GM18951 (cell line): ENCODE results near the gene PLK3.

Source experiments
- POLR2A ChIP-seq: IDR thresholded peaks from 4 replicates; pipeline ENCODE4 v1.6.1; 2011; ENCODE audit warnings: mild to moderate bottlenecking; ENCODE audit not compliant: insufficient read length, insufficient read depth; ENCODE audit errors: extremely low read depth
- in situ Hi-C: fragments of 300-500 bp; cut with MboI; formaldehyde crosslinking; loops from one replicate; pipeline ENCODE4 v1.12.0; 2022; ENCODE audit warnings: low sequenced_read_pairs, mixed read lengths, inconsistent platforms; ENCODE audit not compliant: unreplicated experiment

PLK3 gene

DNA sequence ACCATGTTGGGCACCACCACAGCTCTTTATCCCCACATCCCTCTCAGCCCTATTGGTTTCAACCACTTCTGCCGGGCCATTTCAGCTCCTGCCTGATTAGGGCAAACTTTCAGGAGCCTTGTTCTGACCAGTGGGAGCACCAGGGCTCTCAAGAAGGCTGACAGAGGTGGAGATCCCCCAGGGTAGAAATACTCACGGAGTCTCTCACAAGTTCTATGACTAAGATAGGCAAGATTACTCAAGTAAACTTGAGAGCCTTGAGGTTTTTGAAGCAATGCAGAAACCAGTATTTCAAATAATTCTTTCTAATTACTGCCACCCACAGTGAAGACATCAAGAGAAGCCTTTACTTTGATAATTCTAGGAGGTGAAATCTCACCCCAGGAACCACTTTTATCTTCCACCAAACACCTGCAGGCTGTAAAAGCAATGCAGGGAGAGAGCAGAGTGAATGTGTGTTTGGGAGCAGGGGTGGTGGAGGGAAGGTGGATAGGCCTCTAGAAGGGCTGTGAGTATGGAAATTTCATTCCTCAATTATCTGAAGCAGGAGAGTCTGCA, 49.5 kb downstream of the PLK3 start:
- no peak for TF ChIP-seq POLR2A
- in situ Hi-C loops, result loop anchor here (25.0 kb wide), 1 partner anchor 438 kb away; no protein-coding TSS in a partner anchor

DNA sequence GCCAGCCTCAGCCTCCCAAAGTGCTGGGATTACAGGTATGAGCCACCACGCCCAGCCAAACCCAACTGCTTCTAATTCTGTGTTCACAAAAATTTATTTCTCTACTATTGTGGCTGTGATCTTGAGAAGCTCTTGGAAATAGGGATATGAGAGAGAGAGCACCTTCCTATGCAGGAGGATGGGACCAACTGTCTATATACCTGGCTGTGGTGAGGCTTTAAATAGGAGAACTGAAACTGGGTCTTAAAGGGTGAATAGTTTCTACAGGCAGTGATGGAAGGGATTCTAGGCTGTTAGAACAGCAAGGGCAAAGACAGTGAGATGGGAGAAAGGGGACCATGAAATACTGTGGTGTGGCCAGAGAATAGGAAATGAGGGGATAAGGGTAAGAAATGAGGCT, 51.1 kb downstream of the PLK3 start:
- in situ Hi-C loops, result loop anchor here (25.0 kb wide), 1 partner anchor 436 kb away; no protein-coding TSS in a partner anchor
- TF ChIP-seq POLR2A, result no peak

DNA sequence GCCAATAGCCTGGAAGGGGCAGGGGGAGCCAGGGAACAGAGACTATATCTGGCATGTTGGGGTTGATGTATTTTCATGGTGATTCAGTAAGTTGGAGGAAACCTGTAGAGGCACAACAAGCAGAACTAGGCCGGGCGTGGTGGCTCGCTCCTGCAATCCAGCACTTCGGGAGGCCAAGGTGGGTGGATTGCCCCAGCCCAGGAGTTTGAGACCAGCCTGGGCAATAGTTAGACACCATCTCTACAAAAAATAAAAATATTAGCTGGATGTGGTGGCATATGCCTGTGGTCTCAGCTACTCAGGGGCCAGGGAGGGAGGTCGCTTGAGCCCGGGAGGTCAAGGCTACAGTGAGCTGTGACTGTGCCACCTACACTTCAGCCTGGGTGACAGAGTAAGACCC, 53.0 kb downstream of the PLK3 start:
- TF ChIP-seq POLR2A, result no peak
- in situ Hi-C loops, result loop anchor here (25.0 kb wide), 1 partner anchor 434 kb away; no protein-coding TSS in a partner anchor

DNA sequence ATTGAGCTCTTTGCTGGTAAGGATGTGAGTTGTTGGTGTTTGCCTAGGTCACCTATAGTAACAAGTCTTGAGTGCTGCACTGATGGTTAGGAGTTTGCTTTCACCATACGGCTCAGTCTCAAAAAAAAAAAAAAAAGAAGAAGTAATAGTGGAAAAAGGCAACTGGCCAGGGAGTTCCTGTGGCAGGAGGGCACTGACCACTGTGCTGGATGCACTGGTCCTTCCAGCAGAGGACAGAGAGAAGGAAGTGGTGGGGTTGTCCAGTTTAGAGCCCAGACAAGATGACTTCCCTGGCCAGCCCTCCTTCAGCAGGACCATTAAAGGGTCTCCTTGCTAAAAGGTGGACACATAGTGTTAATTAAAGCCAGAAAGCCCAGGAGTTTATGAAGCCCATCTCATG, 54.8 kb downstream of the PLK3 start:
- in situ Hi-C loops, result loop anchor here (25.0 kb wide), 1 partner anchor 432 kb away; no protein-coding TSS in a partner anchor
- no peak for TF ChIP-seq POLR2A
